GM19043 (cell line): ENCODE data around the gene XYLT1.

Experiments used
- ATAC-seq: cut with Tn5 transposase; IDR thresholded peaks from one replicate; pipeline ENCODE4 v1.9.1; 2021; ENCODE audit warnings: low read depth; ENCODE audit not compliant: unreplicated experiment

Gene XYLT1

GRCh38 chr16:17377360-17378324 lies 93.1 kb downstream of the XYLT1 start:
- ATAC-seq: peak; percentile 48

DNA sequence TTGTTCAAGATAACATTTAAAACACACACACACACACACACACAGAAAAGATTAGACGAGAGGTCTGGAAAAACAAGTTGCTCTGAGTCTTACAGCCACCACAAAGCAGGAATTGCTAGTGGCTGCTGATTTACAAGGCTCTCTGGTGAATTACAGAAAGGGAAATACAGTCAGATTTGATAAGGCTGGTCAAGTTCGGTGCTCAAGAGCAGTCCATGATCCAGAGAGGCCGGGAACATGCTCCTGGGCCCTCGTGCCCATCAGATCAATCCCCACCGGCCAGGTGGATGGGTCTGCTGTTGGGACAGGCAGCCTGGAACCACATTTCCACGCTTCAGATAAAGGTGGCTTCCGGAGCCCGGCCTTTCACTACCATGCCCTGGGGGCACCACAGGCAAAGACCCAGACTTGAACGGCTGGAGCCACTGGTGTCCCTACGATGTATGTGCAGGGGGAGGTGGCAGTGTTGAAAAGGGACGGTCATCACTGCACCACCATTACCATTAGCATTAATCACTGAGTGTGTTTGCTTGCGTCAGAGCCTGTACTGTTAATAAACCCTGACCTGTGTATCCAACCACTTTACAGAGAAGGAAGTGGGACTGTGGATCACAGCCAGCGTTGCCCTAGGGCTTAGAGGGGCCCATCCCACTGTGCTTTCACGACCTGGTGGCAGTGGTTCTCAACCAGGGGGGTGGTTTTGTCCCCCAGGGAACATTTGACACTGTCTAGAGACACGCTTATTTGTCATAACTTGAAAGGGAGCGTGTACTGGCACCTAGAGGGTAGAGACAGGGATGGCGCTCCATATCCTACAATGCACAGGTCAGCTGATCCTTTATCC lies 95.1 kb downstream of the XYLT1 start:
- ATAC-seq: no peak

DNA sequence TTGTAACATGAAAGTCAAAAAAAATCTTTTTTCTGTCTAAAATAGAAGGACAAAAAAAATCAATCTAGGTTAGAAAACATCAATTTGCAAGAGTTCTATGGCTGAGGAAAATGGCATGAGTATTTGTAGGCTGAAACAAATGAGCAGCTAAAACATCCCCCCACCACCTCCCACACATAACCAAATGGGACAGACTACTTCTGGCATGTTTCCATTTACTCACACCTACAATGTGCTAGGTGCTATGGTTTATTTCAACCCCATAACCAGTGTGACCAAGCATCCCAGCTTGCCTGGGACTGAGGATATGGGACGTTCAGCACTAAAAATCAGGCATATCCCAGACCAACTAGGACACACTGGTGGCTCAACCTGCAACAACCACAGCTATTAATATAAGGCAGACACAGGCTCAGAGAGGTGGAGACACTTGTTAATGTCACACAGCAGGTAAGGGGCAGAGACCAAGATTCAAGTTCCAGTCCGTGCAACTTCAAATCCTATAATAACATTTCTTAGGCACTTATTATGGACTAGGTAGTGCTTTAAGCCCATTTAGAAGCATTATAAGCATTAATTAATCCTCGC lies 96.0 kb downstream of the XYLT1 start:
- ATAC-seq: no peak

DNA sequence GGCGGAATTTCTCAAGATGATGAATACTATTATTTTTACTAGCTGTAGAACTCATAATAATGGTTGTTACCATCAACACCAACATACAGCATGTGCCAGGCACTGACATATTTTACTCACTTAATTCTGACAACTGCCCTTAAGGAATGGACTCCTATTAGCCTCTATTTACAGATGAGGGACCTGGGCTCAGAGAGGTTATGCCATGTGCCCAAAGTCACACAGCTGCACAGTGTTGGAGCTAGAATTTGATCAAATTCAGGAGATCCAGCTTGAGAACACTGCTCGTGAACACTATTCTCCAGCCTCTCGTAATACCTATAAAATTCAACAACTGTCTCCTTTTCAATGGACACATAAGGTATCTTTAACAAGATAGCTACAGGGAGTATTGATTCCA lies 97.2 kb downstream of the XYLT1 start:
- no peak for ATAC-seq

GRCh38 chr16:17372386-17372785 lies 98.4 kb downstream of the XYLT1 start:
- ATAC-seq: no peak

- no peak for ATAC-seq
These were observed 99.5 kb downstream of the XYLT1 start for GRCh38 chr16:17371299-17371698.

DNA sequence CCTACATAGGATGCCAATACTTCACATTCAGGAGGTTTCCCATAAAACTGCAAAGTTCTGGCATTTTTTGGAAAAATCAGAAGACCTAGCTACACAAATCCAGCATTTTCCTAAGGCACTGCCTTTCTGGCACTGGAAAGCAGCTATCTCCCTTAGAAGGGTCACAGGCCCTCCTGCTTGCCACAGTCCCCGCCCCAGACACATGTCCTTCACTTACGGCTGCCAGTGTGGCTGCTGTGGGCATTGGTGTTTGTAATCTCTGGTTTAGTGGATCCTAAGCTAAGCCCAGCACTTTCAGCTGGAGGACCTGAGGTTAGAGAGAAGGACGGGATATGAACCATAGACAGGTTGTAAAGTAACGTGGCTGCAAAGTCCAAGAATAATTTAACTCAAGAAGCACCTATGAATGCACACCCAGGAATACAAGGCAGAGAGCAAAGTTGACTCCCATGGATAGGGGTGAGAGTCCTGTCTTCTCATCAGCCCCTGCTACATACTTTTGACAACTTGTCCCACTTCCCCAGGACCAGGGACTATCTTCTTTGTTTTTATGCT lies 100.0 kb downstream of the XYLT1 start:
- ATAC-seq: no peak

GRCh38 chr16:17370223-17370707 lies 100.5 kb downstream of the XYLT1 start:
- no peak for ATAC-seq

- ATAC-seq: no peak
These were observed 101.1 kb downstream of the XYLT1 start for GRCh38 chr16:17369421-17370222.

DNA sequence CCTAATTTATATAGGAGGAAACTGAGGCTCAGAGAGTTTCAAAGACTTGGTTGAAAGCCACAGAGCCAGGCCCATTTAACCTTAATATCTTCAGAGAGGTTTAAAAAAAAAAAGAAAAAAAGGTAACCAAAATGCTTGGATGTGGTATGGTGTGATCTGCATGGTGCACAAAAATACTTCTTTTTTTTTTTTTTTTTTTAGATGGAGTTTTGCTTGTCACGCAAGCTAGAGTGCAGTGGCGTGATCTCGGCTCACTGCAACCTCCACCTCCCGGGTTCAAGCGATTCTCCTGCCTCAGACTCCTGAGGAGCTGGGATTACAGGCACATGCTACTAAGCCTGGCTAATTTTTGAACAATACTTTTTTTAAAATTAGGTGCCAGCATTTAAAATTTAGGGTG lies 101.8 kb downstream of the XYLT1 start:
- ATAC-seq: no peak

- no peak for ATAC-seq
These were observed 102.3 kb downstream of the XYLT1 start for GRCh38 chr16:17368446-17368845.

DNA sequence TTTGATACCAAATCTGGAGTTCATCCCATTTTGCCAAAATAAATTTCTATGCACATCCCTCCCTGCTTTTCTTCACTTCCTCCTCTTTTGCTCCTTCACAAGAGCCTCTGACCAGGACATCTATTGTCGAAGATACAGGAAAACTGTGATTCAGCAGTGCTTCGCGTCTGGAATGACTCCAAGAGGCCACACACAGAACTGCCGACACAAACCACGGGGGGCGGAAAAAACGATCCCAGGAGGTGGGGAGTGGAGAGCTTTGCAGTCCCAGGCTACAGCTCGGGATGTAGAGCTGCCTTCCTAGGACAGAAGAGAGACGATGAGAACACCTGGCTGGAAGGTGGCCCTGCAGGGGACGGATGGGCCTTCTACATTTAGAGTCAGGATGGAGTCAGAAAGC lies 102.8 kb downstream of the XYLT1 start:
- no peak for ATAC-seq

DNA sequence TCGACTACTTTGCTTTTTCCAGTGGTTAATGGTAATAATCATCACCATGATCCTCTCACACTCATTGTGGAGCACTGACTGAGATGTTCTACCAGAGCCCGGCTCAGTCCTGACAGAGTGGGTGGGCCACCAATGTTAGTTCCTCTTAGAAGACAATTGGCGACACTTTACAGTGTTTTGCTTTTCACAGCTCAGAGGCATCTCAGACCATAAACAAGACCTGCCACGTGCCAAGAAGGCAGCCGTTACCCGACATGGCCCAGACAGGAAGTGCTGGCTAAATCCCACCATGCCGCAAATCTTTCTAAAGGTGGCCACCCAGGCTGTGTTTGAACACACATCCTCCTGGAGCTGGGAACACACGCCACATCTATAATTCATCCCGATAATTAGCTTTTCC lies 103.7 kb downstream of the XYLT1 start:
- no peak for ATAC-seq

DNA sequence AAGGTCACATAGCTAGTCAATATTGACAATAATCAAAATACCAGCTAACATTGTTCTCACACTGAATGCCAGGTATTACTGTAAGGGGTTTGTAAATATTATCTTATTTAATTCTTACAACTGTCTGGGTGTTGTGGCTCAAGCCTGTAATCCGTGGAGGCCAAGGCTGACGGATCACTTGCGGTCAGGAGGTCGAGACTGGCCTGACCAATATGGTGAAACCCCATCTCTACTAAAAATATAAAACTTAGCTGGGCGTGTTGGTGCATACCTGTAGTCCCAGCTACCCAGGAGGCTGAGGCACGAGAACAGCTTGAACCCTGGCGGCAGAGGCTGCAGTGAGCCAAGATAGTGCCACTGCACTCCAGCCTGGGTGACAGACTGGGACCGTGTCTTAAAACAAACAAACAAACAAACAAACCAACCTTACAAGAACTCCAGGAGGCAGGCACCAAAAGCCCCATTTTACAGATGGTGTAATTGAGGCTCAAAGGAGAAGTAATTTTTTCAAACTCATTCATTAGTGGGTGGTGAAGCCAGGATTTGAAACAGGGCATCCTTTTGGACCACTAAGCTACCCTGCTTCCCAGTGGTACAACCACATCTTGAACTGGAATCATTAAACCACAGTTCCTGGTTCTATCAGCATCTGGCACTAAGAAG lies 104.3 kb downstream of the XYLT1 start:
- no peak for ATAC-seq

DNA sequence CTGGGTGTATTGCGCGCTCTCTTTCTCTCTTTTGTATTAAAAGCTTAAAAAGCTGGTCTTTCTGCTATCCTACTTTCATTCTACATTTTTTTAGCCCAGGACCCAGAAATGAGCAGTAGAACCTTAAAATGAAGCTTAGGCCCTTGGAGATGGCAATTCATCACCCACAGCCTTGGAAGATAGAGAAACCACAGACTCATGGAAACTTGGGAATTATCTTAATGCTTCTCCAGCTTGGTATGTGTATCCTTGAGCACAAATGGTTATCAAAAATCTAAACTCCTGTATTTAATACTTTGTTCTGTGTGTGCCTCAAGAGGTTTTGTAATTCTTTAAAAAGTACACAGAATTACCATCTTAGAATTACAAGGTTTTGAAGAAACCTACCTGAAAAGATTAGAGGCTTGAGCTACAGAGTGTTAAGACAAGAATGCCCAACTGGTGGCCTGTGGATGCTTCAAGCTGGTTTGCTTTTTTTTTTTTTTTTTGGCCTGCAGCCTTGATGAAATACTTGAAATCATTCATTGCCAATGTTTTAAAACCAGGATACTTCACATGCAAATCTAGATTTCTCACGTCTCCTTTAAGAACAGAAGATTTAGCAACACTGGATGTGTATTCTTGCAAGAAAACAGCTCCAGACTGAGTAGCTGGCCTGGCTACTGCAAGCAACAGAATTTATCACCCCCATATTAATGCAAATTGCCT lies 105.0 kb downstream of the XYLT1 start:
- ATAC-seq: no peak

GRCh38 chr16:17365211-17365541 lies 105.6 kb downstream of the XYLT1 start:
- ATAC-seq: no peak

GRCh38 chr16:17364319-17365210 lies 106.2 kb downstream of the XYLT1 start:
- no peak for ATAC-seq

GRCh38 chr16:17362946-17363345 lies 107.8 kb downstream of the XYLT1 start:
- no peak for ATAC-seq
